HepG2 (cell line): Measurements from ENCODE around the gene BIRC7. TPM values are rescaled to one million over a fixed set of nuclear protein-coding genes. Genes with fewer than 3 reads are reported as not detected.

Experiments
- ATAC-seq: fragments of 200-7000 bp; cut with Tn5 transposase; 3 replicates; pipeline ENCODE4 v1.9.1; 2020; ENCODE audit warnings: mild to moderate bottlenecking, moderate library complexity
- BruUV-seq: library from RNA; stranded (reverse); fragments of 400-500 nt; replicated peaks from 2 replicates; lab custom pipeline; 2021; lab: Mats Ljungman, UMichigan
- CTCF ChIA-PET: fragments of 300-600 bp; formaldehyde crosslinking; extraction: SDS; loops from one replicate; lab custom pipeline; 2021; ENCODE audit warnings: low total read pairs, inconsistent platforms, low intra/inter-chr PET ratio; lab: Yijun Ruan, JAX
- POLR2A ChIA-PET: fragments of 350-600 bp; sonication (Branson Sonifier 250); formaldehyde crosslinking; loops from one replicate; lab custom pipeline; 2020; ENCODE audit warnings: antibody characterized with exemption, inconsistent platforms; lab: Yijun Ruan, JAX
- DNase-seq: peaks from one replicate; pipeline ENCODE4 v3.0.0-alpha.2; 2015; ENCODE audit warnings: low spot score
- FAIRE-seq: peaks from 3 replicates; lab custom pipeline; 2011; peaks lifted over from hg19 to GRCh38; lab: Jason Lieb, UNC
- H2AFZ ChIP-seq: one replicate; pipeline ENCODE4 v1.6.1; 2011; ENCODE audit warnings: low read length, inconsistent platforms
- H3K27ac ChIP-seq: fragments of 300-600 bp; 3 replicates; pipeline ENCODE4 v1.8.0; 2011; ENCODE audit warnings: mixed run types, mild to moderate bottlenecking, mixed read lengths, low read length, inconsistent platforms; ENCODE audit not compliant: insufficient read depth; ENCODE audit errors: extremely low read length
- H3K27me3 ChIP-seq, 2 experiments: fragments of 200-600 bp in 1 of 2; 2 replicates in 1 of 2; 3 replicates in 1 of 2; pipeline versions ENCODE4 v1.6.0 to v1.8.0; 2011; ENCODE audit warnings: low read length in 2 of 2, mild to moderate bottlenecking in 2 of 2, moderate library complexity in 2 of 2, inconsistent platforms in 1 of 2; ENCODE audit not compliant: insufficient read depth in 2 of 2, control insufficient read depth in 1 of 2
- H3K36me3 ChIP-seq, 2 experiments: fragments of 200-600 bp in 1 of 2; replicated peaks in 1 of 2; 2 replicates in 1 of 2; 3 replicates in 1 of 2; pipeline versions ENCODE4 v1.5.1 to v1.8.0; 2011; ENCODE audit warnings: low read length in 2 of 2, inconsistent platforms in 1 of 2; ENCODE audit not compliant: insufficient read depth in 2 of 2, control insufficient read depth in 1 of 2
- H3K4me1 ChIP-seq: 2 replicates; pipeline ENCODE4 v1.5.1; 2012; ENCODE audit warnings: low read length, inconsistent platforms; ENCODE audit not compliant: insufficient read depth
- H3K4me2 ChIP-seq: 2 replicates; pipeline ENCODE4 v1.6.0; 2011; ENCODE audit warnings: low read depth, low read length, inconsistent platforms
- H3K4me3 ChIP-seq, 3 experiments: fragments of 200-600 bp in 1 of 3; sonication (generic), shearing (Covaris generic) in 1 of 3; replicated peaks in 1 of 3; 2 replicates each; pipeline ENCODE4 v1.5.1; 2011 to 2016; ENCODE audit warnings: low read length in 3 of 3, inconsistent platforms in 2 of 3, low read depth in 2 of 3, mild to moderate bottlenecking in 2 of 3, control low read depth in 1 of 3, mixed read lengths in 1 of 3; ENCODE audit not compliant: insufficient read depth in 1 of 3
- H3K79me2 ChIP-seq: one replicate; pipeline ENCODE4 v1.6.1; 2011; ENCODE audit warnings: low read length, inconsistent platforms; ENCODE audit not compliant: insufficient read depth
- H3K9ac ChIP-seq: 2 replicates; pipeline ENCODE4 v1.6.0; 2011; ENCODE audit warnings: mild to moderate bottlenecking, low read depth, low read length, inconsistent platforms; ENCODE audit not compliant: insufficient read depth
- H3K9me3 ChIP-seq: 2 replicates; pipeline ENCODE4 v1.5.1; 2012; ENCODE audit warnings: mild to moderate bottlenecking, low read length
- H4K20me1 ChIP-seq: 2 replicates; pipeline ENCODE4 v1.6.0; 2011; ENCODE audit warnings: inconsistent platforms, mild to moderate bottlenecking, low read length, moderate library complexity; ENCODE audit not compliant: insufficient read depth
- CREB1 ChIP-seq, 2 experiments: fragments of 450-650 bp in 1 of 2; IDR thresholded peaks; 2 replicates each; pipeline ENCODE4 v1.6.1; 2016 to 2017; ENCODE audit warnings: control low read depth in 1 of 2, mild to moderate bottlenecking in 1 of 2, missing compliant biosample characterization in 1 of 2, missing genetic modification characterization in 1 of 2
- HOXA7 ChIP-seq: sonication (generic); formaldehyde crosslinking; IDR thresholded peaks from 2 replicates; pipeline ENCODE4 v1.8.1; 2022; ENCODE audit warnings: mild to moderate bottlenecking, missing genetic modification reagents, moderate library complexity
- JUNB ChIP-seq: sonication (generic); formaldehyde crosslinking; IDR thresholded peaks from 2 replicates; pipeline ENCODE4 v1.8.0; 2022; ENCODE audit warnings: missing genetic modification reagents, mild to moderate bottlenecking, borderline replicate concordance
- SKIL ChIP-seq: sonication (generic); formaldehyde crosslinking; IDR thresholded peaks from 2 replicates; pipeline ENCODE4 v1.8.0; 2022; ENCODE audit warnings: missing genetic modification reagents, mild to moderate bottlenecking, moderate library complexity, borderline replicate concordance
- TARDBP ChIP-seq: sonication (generic); formaldehyde crosslinking; IDR thresholded peaks from 2 replicates; pipeline ENCODE4 v1.8.0; 2022; ENCODE audit warnings: mild to moderate bottlenecking, missing genetic modification reagents
- TBX2 ChIP-seq: sonication (generic); formaldehyde crosslinking; IDR thresholded peaks from 2 replicates; pipeline ENCODE4 v1.5.0; 2020; ENCODE audit warnings: missing genetic modification reagents, mild to moderate bottlenecking, borderline replicate concordance
- ZNF546 ChIP-seq: sonication (generic); formaldehyde crosslinking; conservative IDR thresholded peaks from 2 replicates; pipeline ENCODE4 v1.8.1; 2023; ENCODE audit warnings: mild to moderate bottlenecking, missing genetic modification reagents
- ZNF703 ChIP-seq: sonication (generic); formaldehyde crosslinking; IDR thresholded peaks from 2 replicates; pipeline ENCODE4 v1.5.1; 2020; ENCODE audit warnings: missing genetic modification reagents, mild to moderate bottlenecking, moderate library complexity, borderline replicate concordance
- WGBS: methylation state at CpG from one replicate; pipeline ENCODE4 v1.1.6; 2017; ENCODE audit warnings: low lambda C conversion rate; 5-methylcytosine and 5-hydroxymethylcytosine counted together
- in situ Hi-C: cut with HindIII; loops from 2 replicates; pipeline ENCODE4 v1.10.0; 2017; ENCODE audit warnings: low pct_unique_long_range_greater_than_20kb; ENCODE audit not compliant: extremely low pct_ligation_motif_present
- intact Hi-C: fragments of 100-400 bp; cut with micrococcal nuclease; formaldehyde crosslinking; loops from one replicate; pipeline ENCODE4 v1.10.0; 2022; ENCODE audit not compliant: unreplicated experiment
- polyA plus RNA-seq, 8 experiments: library from polyadenylated mRNA; depleted of rRNA in 3 of 8; stranded (reverse) in 7 of 8; unstranded in 1 of 8; fragments of >200 nt; fragmentation: Illumina TruSeq in 4 of 8; extraction: Trizol in 4 of 8; gene quantifications; 2 replicates each; pipeline versions ENCODE4 v1.2.1 to v1.2.3, GENCODE V29; 2011 to 2016; ENCODE audit warnings: low read depth in 4 of 8, missing spikeins in 1 of 8, mixed read lengths in 1 of 8; ENCODE audit not compliant: insufficient read depth in 1 of 8
- total RNA-seq, 5 experiments: library from RNA; depleted of rRNA; stranded (reverse); fragments of >200 nt; fragmentation: Illumina TruSeq; extraction: Trizol; gene quantifications; 2 replicates each; pipeline ENCODE4 v1.2.3, GENCODE V29; 2016; ENCODE audit warnings: low read depth in 1 of 5

The BIRC7 gene
- total and polyA plus RNA-seq, 2 of the 13 experiments (the other 11 are each of a cell fraction or from before 2014, with no cell fraction given) = 0.27 to 5.1 TPM

- TF ChIP-seq SKIL (CRISPR knock-in tag) (no peak), TBX2 (CRISPR knock-in tag) (no peak), ZNF546 (CRISPR knock-in tag) (no peak)
Measured at GRCh38 chr20:63219447-63219821, 16.3 kb upstream of the BIRC7 start (continued).

- no peak overlapping the region for H3K4me2 ChIP-seq
- no peaks in the 10 kb centered on the region for H3K9me3 ChIP-seq
- H3K4me1 ChIP-seq = peaks cover 27% of the 10 kb centered on the region
- no peak overlapping the region for H3K4me3 ChIP-seq
- DNase-seq = no peak
- ChIA-PET POLR2A (no interaction called here), CTCF (interaction anchor here (1.1 kb wide), 1 partner anchor 12 kb away, joined by 3 read pairs; no protein-coding TSS in a partner anchor)
- 48% methylated on average over 25 of the region's 25 CpGs for WGBS
- H3K9ac ChIP-seq = no peak overlapping the region
- no TSS peak for BruUV-seq
- FAIRE-seq = no peak
- intact Hi-C loops (loop anchor here (5.0 kb wide), 3 partner anchors 38 to 72 kb away; partner anchors contain the start of gene COL20A1), in situ Hi-C loops (no loop called here)
- no peak overlapping the region for H3K27ac ChIP-seq
- TF ChIP-seq HOXA7 (CRISPR knock-in tag) = 0 out of 2 replicates have a peak, but pooled peaks have one; percentile 21
- peak; percentile 65; the same call in 1 of the 2 replicates for TF ChIP-seq CREB1 (IDR thresholded peaks at IDR 0.05)
- no peak for TF ChIP-seq CREB1 (CRISPR knock-in tag; IDR thresholded peaks at IDR 0.05)
- TF ChIP-seq JUNB (CRISPR knock-in tag) = 0 out of 2 replicates have a peak, but pooled peaks have one; percentile 24
- TF ChIP-seq TARDBP = no peak
- no peak for TF ChIP-seq ZNF703 (CRISPR knock-in tag)
- no peak overlapping the region for H2AFZ ChIP-seq
- H3K79me2 ChIP-seq = peaks cover 6% of the 10 kb centered on the region
- peaks cover 28 to 66% of the 10 kb centered on the region in 2 experiments; a peak in 4 of 5 replicates for H3K27me3 ChIP-seq
- ATAC-seq = no peak
- H3K36me3 ChIP-seq = no peaks in the 10 kb centered on the region; a peak in 1 of 5 replicates
- peaks cover 4% of the 10 kb centered on the region for H4K20me1 ChIP-seq
Measured at GRCh38 chr20:63219866-63220521, 15.7 kb upstream of the BIRC7 start.
